Peyer's patch (tissue), 4 donors: ENCODE data around the gene PAQR4. TPM values are rescaled to one million over a fixed set of nuclear protein-coding genes. Genes with fewer than 3 reads are reported as not detected.
"Not testable (repeated sequence)": the region's sequence is repeated elsewhere in the genome, so short reads cannot be mapped to it uniquely, and the experiment has no call there.

Experiments used
- DNase-seq, 3 donors: peaks; one replicate each; pipeline ENCODE4 v3.0.0-alpha.2; 2017 to 2019
- H3K27ac ChIP-seq, 4 donors: fragments of 200-600 bp; sonication (generic); one replicate each; pipeline ENCODE4 v1.5.1; 2016 to 2019
- H3K27me3 ChIP-seq, 2 donors: fragments of 200-600 bp; sonication (generic); one replicate each; pipeline ENCODE4 v1.5.1; 2019
- H3K36me3 ChIP-seq, 3 donors: fragments of 200-600 bp; sonication (generic); one replicate each; pipeline ENCODE4 v1.5.1; 2016 to 2019
- H3K4me1 ChIP-seq, 4 donors: fragments of 200-600 bp; sonication (generic); one replicate each; pipeline ENCODE4 v1.5.1; 2016 to 2019
- H3K4me3 ChIP-seq, 4 donors: fragments of 200-600 bp; sonication (generic); 1 replicate in 3 of 4; 2 replicates in 1 of 4; pipeline ENCODE4 v1.5.1; 2016 to 2019; ENCODE audit warnings: mild to moderate bottlenecking in 1 of 4
- H3K9me3 ChIP-seq, 4 donors: fragments of 200-600 bp; sonication (generic); one replicate each; pipeline ENCODE4 v1.5.1; 2016 to 2019; ENCODE audit warnings: mild to moderate bottlenecking in 1 of 4
- CTCF ChIP-seq, 6 experiments: fragments of 450-650 bp in 4 of 6; fragments of 200-600 bp in 2 of 6; sonication (generic) in 1 of 6; IDR thresholded peaks; one replicate each; pipeline ENCODE4 v1.5.1; 2017 to 2019; ENCODE audit warnings: antibody characterized with exemption in 6 of 6, mild to moderate bottlenecking in 3 of 6, moderate library complexity in 1 of 6
- POLR2A ChIP-seq, 2 donors: fragments of 450-650 bp; IDR thresholded peaks; one replicate each; pipeline ENCODE4 v1.5.1; 2017; ENCODE audit warnings: antibody characterized with exemption in 2 of 2, mild to moderate bottlenecking in 2 of 2, moderate library complexity in 2 of 2
- total RNA-seq, 4 donors: library from RNA; depleted of rRNA; stranded (reverse); fragments of >200 nt; gene quantifications; one replicate each; pipeline ENCODE4 v1.1.0, GENCODE V29; 2016

Gene PAQR4
- total RNA-seq, 4 donors from 2014 or later = 6.3 to 13.2 (median 9.2) TPM

- no peak overlapping the region for H3K27ac ChIP-seq
- no peak overlapping the region for H3K4me3 ChIP-seq
- TF ChIP-seq POLR2A (IDR thresholded peaks at IDR 0.05) (no peak), CTCF (IDR thresholded peaks at IDR 0.05) (no peak)
- DNase-seq = no peak
- no peaks in the 10 kb centered on the region for H3K27me3 ChIP-seq
- no peaks in the 10 kb centered on the region for H3K4me1 ChIP-seq
- peaks cover 0 to 85% (median 0%) of the 10 kb centered on the region in 3 donors for H3K36me3 ChIP-seq
- H3K9me3 ChIP-seq = no peaks in the 10 kb centered on the region
Observed at GRCh38 chr16:2937170-2937569, 32.0 kb upstream of the PAQR4 start.

- Histone ChIP-seq H3K27me3 (no peaks in the 10 kb centered on the region), H3K4me1 (no peaks in the 10 kb centered on the region), H3K36me3 (peaks cover 0 to 89% (median 0%) of the 10 kb centered on the region in 3 donors), H3K9me3 (no peaks in the 10 kb centered on the region), H3K4me3 (no peak overlapping the region), H3K27ac (no peak overlapping the region)
- DNase-seq = no peak
- TF ChIP-seq CTCF (IDR thresholded peaks at IDR 0.05) (no peak), POLR2A (IDR thresholded peaks at IDR 0.05) (no peak)
Observed at GRCh38 chr16:2938206-2938605, 30.9 kb upstream of the PAQR4 start.

- TF ChIP-seq CTCF (IDR thresholded peaks at IDR 0.05) (no peak), POLR2A (IDR thresholded peaks at IDR 0.05) (no peak)
- Histone ChIP-seq H3K9me3 (no peaks in the 10 kb centered on the region), H3K27ac (no peak overlapping the region), H3K36me3 (peaks cover 0 to 79% (median 0%) of the 10 kb centered on the region in 3 donors), H3K4me1 (no peaks in the 10 kb centered on the region), H3K4me3 (no peak overlapping the region), H3K27me3 (no peaks in the 10 kb centered on the region)
- DNase-seq = no peak
Observed at GRCh38 chr16:2939968-2940367, 29.2 kb upstream of the PAQR4 start.

GRCh38 chr16:2942045-2942444 is 27.1 kb upstream of the PAQR4 start:
- no peak overlapping the region for H3K27ac ChIP-seq
- no peak overlapping the region for H3K4me3 ChIP-seq
- DNase-seq = no peak
- H3K27me3 ChIP-seq = no peaks in the 10 kb centered on the region
- no peaks in the 10 kb centered on the region for H3K4me1 ChIP-seq
- H3K9me3 ChIP-seq = no peaks in the 10 kb centered on the region
- peaks cover 0 to 62% (median 0%) of the 10 kb centered on the region in 3 donors for H3K36me3 ChIP-seq
- TF ChIP-seq POLR2A (IDR thresholded peaks at IDR 0.05) (no peak), CTCF (IDR thresholded peaks at IDR 0.05) (no peak)

GRCh38 chr16:2943716-2944115 is 25.4 kb upstream of the PAQR4 start:
- H3K4me1 ChIP-seq, DNase-seq, H3K4me3 ChIP-seq, H3K9me3 ChIP-seq, H3K27me3 ChIP-seq, H3K27ac ChIP-seq: not testable (repeated sequence)
- H3K36me3 ChIP-seq = peaks cover 0 to 50% (median 0%) of the 10 kb centered on the region in 3 donors

- Histone ChIP-seq H3K27me3 (no peaks in the 10 kb centered on the region), H3K36me3 (peaks cover 0 to 28% (median 0%) of the 10 kb centered on the region in 3 donors), H3K9me3 (no peaks in the 10 kb centered on the region), H3K4me3 (no peak overlapping the region), H3K27ac (no peak overlapping the region), H3K4me1 (no peaks in the 10 kb centered on the region)
- no peak for DNase-seq
- no peak for TF ChIP-seq CTCF (IDR thresholded peaks at IDR 0.05)
- no peak for TF ChIP-seq POLR2A (IDR thresholded peaks at IDR 0.05)
Observed at GRCh38 chr16:2946649-2947048, 22.5 kb upstream of the PAQR4 start.
